ENCODE data around the gene ARHGEF19. TPM values are rescaled to one million over a fixed set of nuclear protein-coding genes. Genes with fewer than 3 reads are reported as not detected.
"Not testable (repeated sequence)": the region's sequence is repeated elsewhere in the genome, so short reads cannot be mapped to it uniquely, and the experiment has no call there.

ARHGEF19 gene
- total and polyA plus RNA-seq, 8 donors = 10.4 to 67.7 (median 56.5) TPM

DNA sequence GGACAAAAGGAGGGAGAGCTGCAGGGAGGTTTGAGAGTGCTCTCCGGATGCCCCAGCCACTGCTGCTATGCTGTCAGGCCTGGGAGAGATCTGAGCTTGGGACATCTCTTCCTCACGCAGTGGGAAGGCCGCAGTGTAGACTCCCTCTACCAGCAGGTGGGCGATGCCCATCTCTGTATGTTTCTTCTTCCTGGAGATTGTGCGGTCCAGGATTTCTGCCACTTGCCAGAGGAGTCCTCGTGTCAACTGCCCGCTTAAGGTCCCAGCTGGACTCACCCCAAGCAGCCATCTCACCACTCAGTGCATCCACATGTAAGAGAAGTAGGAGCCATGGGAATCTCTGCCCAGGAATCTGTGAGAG lies 13.7 kb upstream of the ARHGEF19 start:
- H3K36me3 ChIP-seq = no peaks in the 10 kb centered on the region
- peaks cover 0 to 17% of the 10 kb centered on the region in 2 donors for H3K4me1 ChIP-seq
- H3K9me3 ChIP-seq = no peaks in the 10 kb centered on the region
- DNase-seq (no peak), ATAC-seq (no peak)
- H3K27ac ChIP-seq = no peak overlapping the region
- TF ChIP-seq, protein P1, sequence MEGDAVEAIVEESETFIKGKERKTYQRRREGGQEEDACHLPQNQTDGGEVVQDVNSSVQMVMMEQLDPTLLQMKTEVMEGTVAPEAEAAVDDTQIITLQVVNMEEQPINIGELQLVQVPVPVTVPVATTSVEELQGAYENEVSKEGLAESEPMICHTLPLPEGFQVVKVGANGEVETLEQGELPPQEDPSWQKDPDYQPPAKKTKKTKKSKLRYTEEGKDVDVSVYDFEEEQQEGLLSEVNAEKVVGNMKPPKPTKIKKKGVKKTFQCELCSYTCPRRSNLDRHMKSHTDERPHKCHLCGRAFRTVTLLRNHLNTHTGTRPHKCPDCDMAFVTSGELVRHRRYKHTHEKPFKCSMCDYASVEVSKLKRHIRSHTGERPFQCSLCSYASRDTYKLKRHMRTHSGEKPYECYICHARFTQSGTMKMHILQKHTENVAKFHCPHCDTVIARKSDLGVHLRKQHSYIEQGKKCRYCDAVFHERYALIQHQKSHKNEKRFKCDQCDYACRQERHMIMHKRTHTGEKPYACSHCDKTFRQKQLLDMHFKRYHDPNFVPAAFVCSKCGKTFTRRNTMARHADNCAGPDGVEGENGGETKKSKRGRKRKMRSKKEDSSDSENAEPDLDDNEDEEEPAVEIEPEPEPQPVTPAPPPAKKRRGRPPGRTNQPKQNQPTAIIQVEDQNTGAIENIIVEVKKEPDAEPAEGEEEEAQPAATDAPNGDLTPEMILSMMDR (IDR thresholded peaks at IDR 0.05) = no peak
- intact Hi-C loops (cut with DNase I) = no loop called here
- peaks cover 16 to 40% of the 10 kb centered on the region in 2 donors for H3K27me3 ChIP-seq
- H3K4me3 ChIP-seq = no peak overlapping the region

DNA sequence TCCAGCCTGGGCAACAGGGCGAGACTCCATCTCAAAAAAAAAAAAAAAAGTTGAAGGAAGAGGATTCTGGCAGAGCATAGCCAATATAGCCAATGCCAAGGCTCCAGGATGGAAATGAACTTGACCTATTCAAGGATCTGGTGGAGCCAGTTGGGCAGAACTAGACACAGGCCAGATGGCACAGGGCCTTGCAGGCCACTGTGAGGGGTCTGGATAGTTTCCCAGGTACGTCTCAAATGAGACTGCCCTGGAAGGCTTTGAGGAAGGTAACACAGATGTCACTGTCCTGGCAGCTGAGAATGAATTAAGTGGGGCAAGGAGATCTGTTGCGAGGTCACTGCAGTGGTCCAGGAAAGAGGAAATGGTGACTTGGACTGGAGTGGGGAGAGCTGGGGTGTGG lies 12.0 kb upstream of the ARHGEF19 start:
- no peak overlapping the region for H3K4me3 ChIP-seq
- peaks cover 0 to 17% of the 10 kb centered on the region in 2 donors for H3K4me1 ChIP-seq
- H3K36me3 ChIP-seq = no peaks in the 10 kb centered on the region
- no peaks in the 10 kb centered on the region for H3K9me3 ChIP-seq
- H3K27ac ChIP-seq = no peak overlapping the region
- no peak for ATAC-seq
- TF ChIP-seq, protein P1 (IDR thresholded peaks at IDR 0.05) = no peak
- DNase-seq = no peak
- intact Hi-C loops (cut with DNase I) = no loop called here
- peaks cover 16 to 40% of the 10 kb centered on the region in 2 donors for H3K27me3 ChIP-seq

GRCh38 chr1:16222716-16223115 lies 10.3 kb upstream of the ARHGEF19 start:
- H3K9me3 ChIP-seq; intact Hi-C loops (cut with DNase I); H3K4me3 ChIP-seq: not testable (repeated sequence)

GRCh38 chr1:16221499-16221898 lies 9.0 kb upstream of the ARHGEF19 start:
- TF ChIP-seq, protein P1 (IDR thresholded peaks at IDR 0.05) = no peak
- intact Hi-C loops (cut with DNase I) = no loop called here
- no peaks in the 10 kb centered on the region for H3K36me3 ChIP-seq
- H3K27me3 ChIP-seq = peaks cover 0 to 14% of the 10 kb centered on the region in 2 donors
- H3K4me3 ChIP-seq = no peak overlapping the region
- H3K9me3 ChIP-seq = no peaks in the 10 kb centered on the region
- DNase-seq (no peak), ATAC-seq (no peak)
- H3K27ac ChIP-seq = no peak overlapping the region
- peaks cover 6 to 11% of the 10 kb centered on the region in 2 donors for H3K4me1 ChIP-seq

More at GRCh38 chr1:16222716-16223115, 10.3 kb upstream of the ARHGEF19 start:
- not testable (repeated sequence) for H3K36me3 ChIP-seq, DNase-seq, ATAC-seq, H3K27ac ChIP-seq
- Histone ChIP-seq H3K27me3 (peaks cover 10 to 26% of the 10 kb centered on the region in 2 donors), H3K4me1 (peaks cover 0 to 11% of the 10 kb centered on the region in 2 donors)

DNA sequence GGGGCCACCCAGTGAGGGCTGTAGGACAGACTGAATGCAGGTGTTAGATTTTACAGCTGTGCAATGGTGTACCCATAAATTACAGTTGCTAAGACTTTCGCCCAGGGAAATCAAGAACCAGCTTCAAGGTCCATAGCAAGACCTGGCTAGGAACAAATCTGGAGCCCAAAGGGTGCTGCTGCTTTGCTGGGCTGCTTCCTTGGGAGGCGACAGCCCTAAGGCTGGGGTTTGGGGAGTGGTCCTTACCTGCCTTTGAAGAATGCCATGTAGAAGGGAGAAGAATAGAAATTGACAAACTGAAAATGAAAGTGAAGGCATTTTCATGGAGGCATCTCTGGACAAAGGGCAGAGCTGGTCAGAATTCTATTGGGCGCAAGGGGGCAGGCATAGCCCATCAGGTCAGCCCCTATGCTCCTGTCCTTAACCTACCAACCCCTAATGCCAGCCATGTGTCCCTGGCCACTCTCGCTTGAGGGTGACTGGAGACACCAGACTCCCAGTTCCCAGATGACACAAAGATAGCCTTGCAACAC lies 7.6 kb upstream of the ARHGEF19 start:
- no peaks in the 10 kb centered on the region for H3K27me3 ChIP-seq
- no peak overlapping the region for H3K27ac ChIP-seq
- peak in 1 of 4 donors; percentile 6 for DNase-seq
- intact Hi-C loops (cut with DNase I) = no loop called here
- H3K36me3 ChIP-seq = no peaks in the 10 kb centered on the region
- no peak for ATAC-seq
- TF ChIP-seq, protein P1 (IDR thresholded peaks at IDR 0.05) = no peak
- H3K9me3 ChIP-seq = no peaks in the 10 kb centered on the region
- H3K4me1 ChIP-seq = peaks cover 6 to 20% of the 10 kb centered on the region in 2 donors
- H3K4me3 ChIP-seq = no peak overlapping the region

GRCh38 chr1:16218674-16219071 lies 6.2 kb upstream of the ARHGEF19 start:
- Histone ChIP-seq H3K4me3 (no peak overlapping the region), H3K27me3 (no peaks in the 10 kb centered on the region), H3K4me1 (peaks cover 6 to 20% of the 10 kb centered on the region in 2 donors), H3K9me3 (no peaks in the 10 kb centered on the region), H3K27ac (no peak overlapping the region), H3K36me3 (no peaks in the 10 kb centered on the region)
- ATAC-seq (no peak), DNase-seq (no peak)
- intact Hi-C loops (cut with DNase I) = no loop called here
- TF ChIP-seq, protein P1 (IDR thresholded peaks at IDR 0.05) = no peak

Data from left lung (tissue), 10 donors.